ENCODE data around the gene SCFD2. TPM values are rescaled to one million over a fixed set of nuclear protein-coding genes. Genes with fewer than 3 reads are reported as not detected.
"Not testable (repeated sequence)": the region's sequence is repeated elsewhere in the genome, so short reads cannot be mapped to it uniquely, and the experiment has no call there.

The SCFD2 gene
- total RNA-seq, 1 experiment from 2014 or later: 13.5 TPM

GRCh38 chr4:53314252-53314651, 51.6 kb downstream of the SCFD2 start:
- H3K27me3 ChIP-seq (ENCODE audit: control insufficient read depth, insufficient read depth, low read length): no peaks in the 10 kb centered on the region
- DNase-seq: no peak
- H3K4me3 ChIP-seq (ENCODE audit: insufficient read depth, low read depth, low read length): no peak overlapping the region
- H3K36me3 ChIP-seq (replicated peaks; ENCODE audit: control insufficient read depth, insufficient read depth, low read length): no peaks in the 10 kb centered on the region

GRCh38 chr4:53313510-53313909, 52.4 kb downstream of the SCFD2 start:
- peak; percentile 57 for DNase-seq
- H3K36me3 ChIP-seq (replicated peaks; ENCODE audit: control insufficient read depth, insufficient read depth, low read length): no peaks in the 10 kb centered on the region
- no peak overlapping the region for H3K4me3 ChIP-seq (ENCODE audit: insufficient read depth, low read depth, low read length)
- H3K27me3 ChIP-seq (ENCODE audit: control insufficient read depth, insufficient read depth, low read length): no peaks in the 10 kb centered on the region

- no peak for DNase-seq
- Histone ChIP-seq H3K27me3 (ENCODE audit: control insufficient read depth, insufficient read depth, low read length) (no peaks in the 10 kb centered on the region), H3K4me3 (ENCODE audit: insufficient read depth, low read depth, low read length) (no peak overlapping the region), H3K36me3 (replicated peaks; ENCODE audit: control insufficient read depth, insufficient read depth, low read length) (no peaks in the 10 kb centered on the region)
Measured at GRCh38 chr4:53309321-53310040, 56.4 kb downstream of the SCFD2 start.

GRCh38 chr4:53307819-53308780, 57.8 kb downstream of the SCFD2 start:
- H3K4me3 ChIP-seq (ENCODE audit: insufficient read depth, low read depth, low read length): no peak overlapping the region
- no peaks in the 10 kb centered on the region for H3K36me3 ChIP-seq (replicated peaks; ENCODE audit: control insufficient read depth, insufficient read depth, low read length)
- no peak for DNase-seq
- no peaks in the 10 kb centered on the region for H3K27me3 ChIP-seq (ENCODE audit: control insufficient read depth, insufficient read depth, low read length)

DNA sequence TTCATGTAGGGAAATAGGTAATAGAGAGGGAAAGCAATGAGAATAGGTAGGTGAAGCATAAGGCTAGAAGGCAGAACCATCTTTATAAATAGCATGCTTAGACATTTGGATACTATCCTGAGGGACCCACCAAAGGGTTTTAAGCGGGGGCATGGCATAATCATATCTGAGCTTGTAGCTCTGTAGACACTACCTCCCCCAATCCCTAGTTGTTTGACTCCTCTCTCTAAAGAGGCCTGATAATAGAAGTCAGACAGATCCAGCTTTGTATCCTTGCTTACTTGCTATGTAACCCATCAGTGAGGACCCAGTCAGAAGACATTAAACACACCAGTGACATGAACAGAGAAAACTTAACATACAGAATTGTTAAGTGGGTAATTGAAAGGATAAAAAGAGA, 58.7 kb downstream of the SCFD2 start:
- no peak for DNase-seq
- no peaks in the 10 kb centered on the region for H3K36me3 ChIP-seq (replicated peaks; ENCODE audit: control insufficient read depth, insufficient read depth, low read length)
- no peaks in the 10 kb centered on the region for H3K27me3 ChIP-seq (ENCODE audit: control insufficient read depth, insufficient read depth, low read length)
- no peak overlapping the region for H3K4me3 ChIP-seq (ENCODE audit: insufficient read depth, low read depth, low read length)

DNA sequence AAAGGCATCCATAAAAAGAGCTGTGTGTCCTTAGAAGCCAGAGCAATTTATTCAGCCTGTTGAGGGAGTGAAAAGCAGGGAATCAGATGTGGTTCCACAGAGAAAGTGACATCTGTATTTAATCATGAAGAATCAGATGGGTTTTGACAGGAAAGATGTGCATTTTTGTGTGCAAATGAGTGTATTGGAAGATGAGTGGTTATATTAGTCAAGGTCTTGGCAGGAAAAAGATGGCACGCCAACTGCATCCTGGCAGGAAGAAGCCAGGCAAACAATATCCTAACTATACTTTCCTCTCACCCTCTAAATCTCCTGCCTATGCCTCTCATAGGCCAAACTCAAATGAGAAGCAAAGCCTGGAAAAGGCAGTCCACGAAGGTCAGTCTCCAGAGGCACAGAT, 59.1 kb downstream of the SCFD2 start:
- no peaks in the 10 kb centered on the region for H3K36me3 ChIP-seq (replicated peaks; ENCODE audit: control insufficient read depth, insufficient read depth, low read length)
- DNase-seq: no peak
- no peaks in the 10 kb centered on the region for H3K27me3 ChIP-seq (ENCODE audit: control insufficient read depth, insufficient read depth, low read length)
- no peak overlapping the region for H3K4me3 ChIP-seq (ENCODE audit: insufficient read depth, low read depth, low read length)

GRCh38 chr4:53292209-53292608, 73.7 kb downstream of the SCFD2 start:
- not testable (repeated sequence) for DNase-seq; H3K27me3 ChIP-seq (ENCODE audit: control insufficient read depth, insufficient read depth, low read length); H3K4me3 ChIP-seq (ENCODE audit: insufficient read depth, low read depth, low read length); H3K36me3 ChIP-seq (replicated peaks; ENCODE audit: control insufficient read depth, insufficient read depth, low read length)

GRCh38 chr4:53281438-53281837, 84.4 kb downstream of the SCFD2 start:
- no peak for DNase-seq
- H3K27me3 ChIP-seq (ENCODE audit: control insufficient read depth, insufficient read depth, low read length): no peaks in the 10 kb centered on the region
- H3K36me3 ChIP-seq (replicated peaks; ENCODE audit: control insufficient read depth, insufficient read depth, low read length): no peaks in the 10 kb centered on the region
- H3K4me3 ChIP-seq (ENCODE audit: insufficient read depth, low read depth, low read length): no peak overlapping the region

DNA sequence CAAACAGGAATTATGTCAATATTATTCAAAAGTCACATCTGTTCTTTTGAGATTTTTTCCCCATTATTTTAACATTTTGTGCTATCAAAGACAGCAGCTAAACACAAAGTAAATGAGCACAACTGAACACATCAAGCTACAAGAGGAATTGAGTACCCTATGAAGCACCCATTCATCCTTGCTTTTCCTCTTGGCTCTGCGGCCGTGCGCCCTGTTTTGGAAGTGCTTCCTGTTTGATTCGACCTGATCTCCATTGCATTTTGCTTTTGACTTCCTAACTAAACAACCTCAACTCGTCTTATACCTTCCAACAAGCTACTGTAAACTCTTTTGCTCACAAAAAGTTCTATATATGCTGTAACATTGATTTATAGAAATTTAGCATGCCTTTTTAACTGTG, 85.0 kb downstream of the SCFD2 start:
- Histone ChIP-seq H3K4me3 (ENCODE audit: insufficient read depth, low read depth, low read length) (no peak overlapping the region), H3K36me3 (replicated peaks; ENCODE audit: control insufficient read depth, insufficient read depth, low read length) (no peaks in the 10 kb centered on the region), H3K27me3 (ENCODE audit: control insufficient read depth, insufficient read depth, low read length) (no peaks in the 10 kb centered on the region)
- DNase-seq: no peak

DNA sequence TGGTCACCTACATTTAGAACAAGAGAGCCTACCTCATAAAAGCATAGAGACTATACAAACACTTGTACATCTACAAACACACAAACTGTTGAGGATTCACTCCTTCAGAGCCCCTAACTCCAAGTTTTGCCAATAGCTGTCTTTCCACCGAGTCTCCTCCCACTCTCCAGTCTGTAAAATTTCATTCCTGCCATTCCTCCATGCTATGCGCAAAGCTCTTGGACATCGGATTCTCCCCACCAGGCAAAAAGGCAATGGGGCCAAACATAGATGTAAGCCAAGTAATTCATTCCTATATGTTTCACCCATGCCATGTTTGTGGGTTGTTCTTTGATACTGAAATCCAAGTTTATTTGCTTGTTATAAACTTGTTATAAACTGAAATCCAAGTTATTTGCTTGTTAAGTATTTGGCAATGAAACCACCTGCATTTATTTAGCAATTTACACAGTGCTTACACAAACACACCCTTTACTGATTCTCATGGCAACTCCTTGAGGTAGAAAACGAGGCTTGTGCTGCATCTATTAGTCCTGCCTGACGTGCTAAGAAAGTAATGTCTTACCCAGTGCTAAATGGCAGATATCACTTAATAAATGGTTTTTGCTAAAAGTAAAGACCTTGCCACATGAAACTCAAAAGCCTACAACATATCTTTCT, 91.1 kb downstream of the SCFD2 start:
- Histone ChIP-seq H3K27me3 (ENCODE audit: control insufficient read depth, insufficient read depth, low read length) (no peaks in the 10 kb centered on the region), H3K4me3 (ENCODE audit: insufficient read depth, low read depth, low read length) (no peak overlapping the region), H3K36me3 (replicated peaks; ENCODE audit: control insufficient read depth, insufficient read depth, low read length) (no peaks in the 10 kb centered on the region)
- DNase-seq: no peak

- Histone ChIP-seq H3K4me3 (ENCODE audit: insufficient read depth, low read depth, low read length) (no peak overlapping the region), H3K27me3 (ENCODE audit: control insufficient read depth, insufficient read depth, low read length) (no peaks in the 10 kb centered on the region), H3K36me3 (replicated peaks; ENCODE audit: control insufficient read depth, insufficient read depth, low read length) (no peaks in the 10 kb centered on the region)
- no peak for DNase-seq
Measured at GRCh38 chr4:53273726-53274125, 92.1 kb downstream of the SCFD2 start.

GRCh38 chr4:53267026-53267425, 98.8 kb downstream of the SCFD2 start:
- no peak for DNase-seq
- Histone ChIP-seq H3K4me3 (ENCODE audit: insufficient read depth, low read depth, low read length) (no peak overlapping the region), H3K36me3 (replicated peaks; ENCODE audit: control insufficient read depth, insufficient read depth, low read length) (no peaks in the 10 kb centered on the region), H3K27me3 (ENCODE audit: control insufficient read depth, insufficient read depth, low read length) (no peaks in the 10 kb centered on the region)

- not testable (repeated sequence) for H3K27me3 ChIP-seq (ENCODE audit: control insufficient read depth, insufficient read depth, low read length); H3K4me3 ChIP-seq (ENCODE audit: insufficient read depth, low read depth, low read length); H3K36me3 ChIP-seq (replicated peaks; ENCODE audit: control insufficient read depth, insufficient read depth, low read length); DNase-seq
Measured at GRCh38 chr4:53255986-53256385, 109.9 kb downstream of the SCFD2 start.

- H3K27me3 ChIP-seq (ENCODE audit: control insufficient read depth, insufficient read depth, low read length): no peaks in the 10 kb centered on the region
- H3K36me3 ChIP-seq (replicated peaks; ENCODE audit: control insufficient read depth, insufficient read depth, low read length): no peaks in the 10 kb centered on the region
- no peak for DNase-seq
- no peak overlapping the region for H3K4me3 ChIP-seq (ENCODE audit: insufficient read depth, low read depth, low read length)
Measured at GRCh38 chr4:53240573-53240972, 125.3 kb downstream of the SCFD2 start.

DNA sequence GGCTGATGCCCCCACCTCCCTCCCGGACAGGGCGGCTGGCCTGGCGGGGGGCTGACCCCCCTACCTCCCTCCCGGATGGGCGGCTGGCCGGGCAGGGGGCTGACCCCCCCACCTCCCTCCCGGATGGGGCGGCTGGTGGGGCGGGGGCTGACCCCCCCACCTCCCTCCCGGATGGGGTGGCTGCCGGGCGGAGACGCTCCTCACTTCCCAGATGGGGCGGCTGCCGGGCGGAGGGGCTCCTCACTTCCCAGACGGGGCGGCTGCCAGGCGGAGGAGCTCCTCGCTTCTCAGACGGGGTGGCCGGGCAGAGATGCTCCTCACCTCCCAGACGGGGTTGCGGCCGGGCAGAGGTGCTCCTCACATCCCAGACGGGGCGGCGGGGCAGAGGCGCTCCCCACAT, 127.5 kb downstream of the SCFD2 start:
- not testable (repeated sequence) for H3K36me3 ChIP-seq (replicated peaks; ENCODE audit: control insufficient read depth, insufficient read depth, low read length); H3K27me3 ChIP-seq (ENCODE audit: control insufficient read depth, insufficient read depth, low read length); DNase-seq; H3K4me3 ChIP-seq (ENCODE audit: insufficient read depth, low read depth, low read length)
